AG10803 (cell line): ENCODE measurements around the gene CNP.
A peak's percentile ranks its signal among the peaks of the same experiment; 100 is the strongest.
"Not testable (repeated sequence)": the region's sequence is repeated elsewhere in the genome, so short reads cannot be mapped to it uniquely, and the experiment has no call there.

Experiments
- DNase-seq: peaks from one replicate; pipeline ENCODE4 v3.0.0; 2010; ENCODE audit warnings: low read depth
- H3K4me3 ChIP-seq: 2 replicates; pipeline ENCODE4 v1.5.1; 2011; ENCODE audit warnings: mild to moderate bottlenecking, low read length, control low read depth
- CTCF ChIP-seq: conservative IDR thresholded peaks from 2 replicates; pipeline ENCODE4 v1.5.1; 2011; ENCODE audit warnings: mild to moderate bottlenecking, low read length, control low read depth, inconsistent platforms

CNP gene

GRCh38 chr17:42010898-42011516, 44.4 kb downstream of the CNP start:
- DNase-seq, result no peak
- H3K4me3 ChIP-seq, result no peak overlapping the region

GRCh38 chr17:42012363-42012762, 45.8 kb downstream of the CNP start:
- not testable (repeated sequence) for H3K4me3 ChIP-seq, DNase-seq

More at GRCh38 chr17:42010898-42011516, 44.4 kb downstream of the CNP start:
- no peak for TF ChIP-seq CTCF

- not testable (repeated sequence) for H3K4me3 ChIP-seq, DNase-seq
Observed at GRCh38 chr17:42013740-42014139, 47.1 kb downstream of the CNP start.

- peak overlapping the region; percentile 99 for H3K4me3 ChIP-seq
- DNase-seq, result peak; percentile 37
- TF ChIP-seq CTCF, result no peak
Observed at GRCh38 chr17:42016411-42016831, 49.8 kb downstream of the CNP start.

GRCh38 chr17:42016941-42017865, 50.6 kb downstream of the CNP start, which contains the start of gene DNAJC7:
Gene DNAJC7, minus strand, starts transcription at chr17:42017439. Its CDS starts 23 bp downstream, at chr17:42017416.
- no peak for TF ChIP-seq CTCF
- DNase-seq, result peak; percentile 89

GRCh38 chr17:42017866-42018200, 51.2 kb downstream of the CNP start:
- DNase-seq, result no peak
- H3K4me3 ChIP-seq, result peak overlapping the region; percentile 99
- TF ChIP-seq CTCF, result no peak

More at GRCh38 chr17:42016941-42017865, 50.6 kb downstream of the CNP start, which contains the start of gene DNAJC7:
- H3K4me3 ChIP-seq, result peak within 1 kb of the TSS; percentile 99

- no peak for TF ChIP-seq CTCF
- peak overlapping the region; percentile 99 for H3K4me3 ChIP-seq
- DNase-seq, result no peak
Observed at GRCh38 chr17:42018339-42018738, 51.7 kb downstream of the CNP start.

GRCh38 chr17:42018988-42019387, 52.4 kb downstream of the CNP start:
- H3K4me3 ChIP-seq, result no peak overlapping the region
- TF ChIP-seq CTCF, result no peak
- DNase-seq, result no peak
